ENCODE measurements around the gene WSCD2.
A peak's percentile ranks its signal among the peaks of the same experiment; 100 is the strongest.

The WSCD2 gene

DNA sequence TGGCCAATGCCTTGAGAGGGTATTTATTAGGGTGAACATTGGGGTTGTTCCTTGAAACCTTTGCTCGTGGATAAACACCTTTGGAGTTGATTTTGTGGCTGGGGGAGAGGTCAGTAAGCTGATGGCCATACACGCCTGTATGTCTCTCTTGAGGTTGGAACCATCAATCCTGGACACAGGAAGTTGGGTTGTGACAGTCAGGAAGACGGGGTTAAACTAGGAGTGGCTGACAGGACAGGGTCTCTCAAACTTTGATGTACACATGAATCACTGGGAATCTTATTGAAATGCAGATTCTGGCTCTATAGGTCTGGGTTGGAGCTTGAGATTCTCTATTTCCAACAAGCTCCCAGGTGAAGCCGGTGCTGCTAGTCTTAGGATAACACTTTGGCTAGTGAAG, 12.8 kb upstream of the WSCD2 start:
- no peak overlapping the region for H4K8ac ChIP-seq (ENCODE audit: low read depth, low read length)
- H3K18ac ChIP-seq (ENCODE audit: low read length) = no peak overlapping the region
- DNase-seq = no peak
- no peak overlapping the region for H3K4ac ChIP-seq (ENCODE audit: low read depth, low read length)
- no peak overlapping the region for H3K9ac ChIP-seq (ENCODE audit: low read length)
- no peak overlapping the region for H4K5ac ChIP-seq (ENCODE audit: low read length)
- H3K4me2 ChIP-seq (ENCODE audit: low read length) = no peak overlapping the region
- H3K27me3 ChIP-seq (ENCODE audit: insufficient read depth, low read length, poor library complexity) = no peaks in the 10 kb centered on the region
- H2BK120ac ChIP-seq (ENCODE audit: low read depth, low read length) = no peak overlapping the region
- no peaks in the 10 kb centered on the region for H3K79me1 ChIP-seq (ENCODE audit: low read length)
- H2BK15ac ChIP-seq (replicated peaks; ENCODE audit: low read depth) = no peak overlapping the region
- H3K4me3 ChIP-seq (ENCODE audit: low read length) = no peak overlapping the region
- no peak overlapping the region for H3K23ac ChIP-seq (ENCODE audit: low read length)
- WGBS (ENCODE audit: extremely low coverage, insufficient coverage, low lambda C conversion rate) = no CpG with 5 or more reads among the region's 4 CpGs
- no peak overlapping the region for H2AK5ac ChIP-seq (ENCODE audit: low read length)
- H3K79me2 ChIP-seq (ENCODE audit: control insufficient read depth, insufficient read depth, low read length) = no peaks in the 10 kb centered on the region
- H3K27ac ChIP-seq (ENCODE audit: low read depth, low read length) = no peak overlapping the region
- peaks cover 5% of the 10 kb centered on the region for H3K4me1 ChIP-seq (ENCODE audit: control insufficient read depth, low read depth, low read length)
- H2BK5ac ChIP-seq (ENCODE audit: low read length) = no peak overlapping the region
- H3K36me3 ChIP-seq (ENCODE audit: control insufficient read depth, insufficient read depth, low read length) = no peaks in the 10 kb centered on the region
- no peak overlapping the region for H3K56ac ChIP-seq (ENCODE audit: low read length)

DNA sequence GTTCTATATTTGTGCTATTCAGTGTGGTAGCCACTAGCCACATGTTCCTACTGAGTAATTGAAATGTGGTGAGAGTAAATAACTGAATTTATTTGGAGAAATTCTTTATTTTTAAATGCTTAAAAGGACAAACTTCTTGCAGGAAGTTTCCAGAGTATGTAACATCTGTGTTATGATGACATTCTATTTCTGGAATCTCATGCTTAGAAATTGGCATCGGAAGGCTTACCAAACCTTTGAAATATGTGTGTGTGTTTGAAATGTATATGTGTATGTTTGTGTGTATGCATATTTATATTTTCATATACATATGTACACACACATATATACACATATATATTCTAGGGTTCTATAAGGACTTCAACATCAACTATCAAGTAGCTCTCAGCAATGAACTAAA, 12.4 kb upstream of the WSCD2 start:
- H2BK5ac ChIP-seq (ENCODE audit: low read length) = no peak overlapping the region
- no peak overlapping the region for H3K4me3 ChIP-seq (ENCODE audit: low read length)
- H2BK120ac ChIP-seq (ENCODE audit: low read depth, low read length) = no peak overlapping the region
- no peak overlapping the region for H4K8ac ChIP-seq (ENCODE audit: low read depth, low read length)
- no peaks in the 10 kb centered on the region for H3K79me2 ChIP-seq (ENCODE audit: control insufficient read depth, insufficient read depth, low read length)
- no peak overlapping the region for H4K5ac ChIP-seq (ENCODE audit: low read length)
- H2AK5ac ChIP-seq (ENCODE audit: low read length) = no peak overlapping the region
- H3K18ac ChIP-seq (ENCODE audit: low read length) = no peak overlapping the region
- H3K27ac ChIP-seq (ENCODE audit: low read depth, low read length) = no peak overlapping the region
- no peak overlapping the region for H2BK15ac ChIP-seq (replicated peaks; ENCODE audit: low read depth)
- no peak for DNase-seq
- no peak overlapping the region for H3K4ac ChIP-seq (ENCODE audit: low read depth, low read length)
- H3K23ac ChIP-seq (ENCODE audit: low read length) = no peak overlapping the region
- no CpG with 5 or more reads among the region's 1 CpG for WGBS (ENCODE audit: extremely low coverage, insufficient coverage, low lambda C conversion rate)
- no peaks in the 10 kb centered on the region for H3K79me1 ChIP-seq (ENCODE audit: low read length)
- no peak overlapping the region for H3K9ac ChIP-seq (ENCODE audit: low read length)
- H3K36me3 ChIP-seq (ENCODE audit: control insufficient read depth, insufficient read depth, low read length) = no peaks in the 10 kb centered on the region
- H3K4me1 ChIP-seq (ENCODE audit: control insufficient read depth, low read depth, low read length) = peaks cover 5% of the 10 kb centered on the region
- H3K4me2 ChIP-seq (ENCODE audit: low read length) = no peak overlapping the region
- no peak overlapping the region for H3K56ac ChIP-seq (ENCODE audit: low read length)
- H3K27me3 ChIP-seq (ENCODE audit: insufficient read depth, low read length, poor library complexity) = no peaks in the 10 kb centered on the region

DNA sequence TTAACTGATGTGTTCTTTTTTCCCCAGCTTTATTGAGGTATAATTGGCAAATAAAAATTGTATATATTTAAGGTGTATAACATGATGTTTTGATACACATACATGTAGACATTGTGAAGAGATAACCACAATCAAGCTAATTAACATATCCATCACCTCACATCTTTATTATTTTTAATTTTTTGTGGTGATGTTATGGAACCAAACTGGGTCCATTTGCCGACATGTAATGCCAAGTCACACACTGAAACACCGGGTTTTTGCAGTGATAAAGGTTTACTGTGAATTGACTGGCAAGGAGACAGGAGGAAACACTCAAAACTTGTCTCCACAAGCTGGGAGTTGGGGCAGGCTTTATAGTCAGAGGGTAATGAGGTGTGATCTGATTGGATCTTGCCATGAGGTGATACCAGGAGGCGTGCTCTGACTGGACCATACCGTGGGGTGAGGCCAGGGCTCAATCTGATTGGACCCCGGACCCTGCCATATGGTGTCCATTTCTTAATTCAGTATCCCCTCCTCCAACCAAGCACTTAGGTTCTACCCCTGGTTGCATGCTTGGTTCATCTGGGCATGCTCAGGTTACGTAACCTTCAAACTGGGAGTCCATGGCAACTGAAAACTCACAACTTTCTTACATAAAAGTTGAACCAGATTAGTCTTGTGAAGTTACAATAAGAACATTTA, 11.8 kb upstream of the WSCD2 start:
- Histone ChIP-seq H2BK15ac (replicated peaks; ENCODE audit: low read depth) (no peak overlapping the region), H3K9ac (ENCODE audit: low read length) (no peak overlapping the region), H3K79me2 (ENCODE audit: control insufficient read depth, insufficient read depth, low read length) (no peaks in the 10 kb centered on the region), H4K5ac (ENCODE audit: low read length) (no peak overlapping the region), H2BK5ac (ENCODE audit: low read length) (no peak overlapping the region), H3K36me3 (ENCODE audit: control insufficient read depth, insufficient read depth, low read length) (no peaks in the 10 kb centered on the region), H3K27ac (ENCODE audit: low read depth, low read length) (no peak overlapping the region), H3K56ac (ENCODE audit: low read length) (no peak overlapping the region), H3K4me3 (ENCODE audit: low read length) (no peak overlapping the region), H2BK120ac (ENCODE audit: low read depth, low read length) (no peak overlapping the region), H3K4ac (ENCODE audit: low read depth, low read length) (no peak overlapping the region), H3K18ac (ENCODE audit: low read length) (no peak overlapping the region), H3K23ac (ENCODE audit: low read length) (no peak overlapping the region), H4K8ac (ENCODE audit: low read depth, low read length) (no peak overlapping the region), H2AK5ac (ENCODE audit: low read length) (no peak overlapping the region), H3K4me2 (ENCODE audit: low read length) (no peak overlapping the region), H3K79me1 (ENCODE audit: low read length) (no peaks in the 10 kb centered on the region), H3K4me1 (ENCODE audit: control insufficient read depth, low read depth, low read length) (peaks cover 5% of the 10 kb centered on the region), H3K27me3 (ENCODE audit: insufficient read depth, low read length, poor library complexity) (no peaks in the 10 kb centered on the region)
- DNase-seq = peak; percentile 75
- WGBS (ENCODE audit: extremely low coverage, insufficient coverage, low lambda C conversion rate) = no CpG with 5 or more reads among the region's 6 CpGs

DNA sequence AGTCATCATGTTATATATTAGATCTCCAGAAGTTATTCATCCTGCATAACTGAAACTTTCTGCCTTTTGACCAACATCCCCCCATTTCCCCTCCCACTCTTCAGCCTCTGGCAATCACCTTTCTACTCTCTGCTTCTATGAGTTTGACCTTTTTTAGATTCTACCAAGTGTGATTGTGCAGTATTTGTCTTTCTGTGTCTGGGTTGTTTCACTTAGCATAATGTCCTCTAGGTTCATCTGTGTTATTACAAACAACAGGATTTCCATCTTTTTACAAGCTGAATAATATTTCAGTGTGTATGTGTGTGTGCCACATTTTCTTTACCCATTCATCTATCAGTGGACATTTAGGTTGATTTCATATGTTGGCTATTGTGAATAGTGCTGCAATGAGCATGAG, 11.2 kb upstream of the WSCD2 start:
- Histone ChIP-seq H3K4me1 (ENCODE audit: control insufficient read depth, low read depth, low read length) (peaks cover 5% of the 10 kb centered on the region), H2AK5ac (ENCODE audit: low read length) (no peak overlapping the region), H3K4me3 (ENCODE audit: low read length) (no peak overlapping the region), H2BK120ac (ENCODE audit: low read depth, low read length) (no peak overlapping the region), H3K36me3 (ENCODE audit: control insufficient read depth, insufficient read depth, low read length) (no peaks in the 10 kb centered on the region), H3K18ac (ENCODE audit: low read length) (no peak overlapping the region), H3K79me2 (ENCODE audit: control insufficient read depth, insufficient read depth, low read length) (no peaks in the 10 kb centered on the region), H3K27ac (ENCODE audit: low read depth, low read length) (no peak overlapping the region), H3K23ac (ENCODE audit: low read length) (no peak overlapping the region), H3K56ac (ENCODE audit: low read length) (no peak overlapping the region), H3K9ac (ENCODE audit: low read length) (no peak overlapping the region), H3K27me3 (ENCODE audit: insufficient read depth, low read length, poor library complexity) (no peaks in the 10 kb centered on the region), H4K8ac (ENCODE audit: low read depth, low read length) (no peak overlapping the region), H3K79me1 (ENCODE audit: low read length) (no peaks in the 10 kb centered on the region), H3K4ac (ENCODE audit: low read depth, low read length) (no peak overlapping the region), H3K4me2 (ENCODE audit: low read length) (no peak overlapping the region), H2BK15ac (replicated peaks; ENCODE audit: low read depth) (no peak overlapping the region), H2BK5ac (ENCODE audit: low read length) (no peak overlapping the region), H4K5ac (ENCODE audit: low read length) (no peak overlapping the region)
- DNase-seq = no peak

DNA sequence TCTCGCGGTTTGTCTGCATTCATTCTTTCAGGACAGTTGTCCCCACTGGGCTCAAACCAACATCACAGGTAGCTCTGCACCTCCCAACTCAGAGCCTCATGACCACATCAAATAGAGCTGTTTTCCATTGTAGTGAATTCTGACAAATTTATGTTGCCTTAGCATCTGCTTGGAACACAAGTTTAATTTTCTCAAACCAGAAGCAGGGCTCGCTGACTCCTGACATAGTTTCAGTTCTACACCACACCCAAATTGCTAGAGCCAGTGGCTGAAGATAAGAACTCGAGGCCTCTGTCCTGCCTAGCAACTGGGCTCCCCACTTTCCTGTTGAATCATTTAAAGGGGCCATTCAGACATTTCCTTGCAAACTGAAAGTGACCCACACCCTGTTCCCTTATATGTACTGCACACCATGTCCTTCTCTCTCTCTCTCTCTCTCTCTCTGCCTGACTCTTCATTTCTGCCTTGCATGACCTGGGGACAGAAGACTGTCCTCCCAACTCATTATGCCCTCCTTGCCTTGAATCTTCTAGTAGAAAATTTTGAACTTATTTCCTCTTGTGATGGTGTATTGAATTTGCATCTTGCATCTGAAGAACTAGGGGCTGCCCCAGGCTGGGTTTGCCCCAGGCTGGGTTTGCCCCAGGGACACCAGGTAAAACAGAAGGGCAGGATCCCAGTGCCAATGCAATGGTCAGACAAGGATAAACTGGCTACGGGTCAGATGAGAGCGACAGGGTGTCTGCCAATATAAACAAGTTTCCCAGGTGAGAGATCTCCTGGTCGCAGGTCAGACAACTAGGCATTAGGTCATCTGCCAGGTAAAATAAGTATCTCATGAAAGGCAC, 9.7 kb upstream of the WSCD2 start:
- Histone ChIP-seq H3K36me3 (ENCODE audit: control insufficient read depth, insufficient read depth, low read length) (no peaks in the 10 kb centered on the region), H2AK5ac (ENCODE audit: low read length) (no peak overlapping the region), H3K4ac (ENCODE audit: low read depth, low read length) (no peak overlapping the region), H3K79me1 (ENCODE audit: low read length) (no peaks in the 10 kb centered on the region), H2BK120ac (ENCODE audit: low read depth, low read length) (no peak overlapping the region), H3K4me2 (ENCODE audit: low read length) (no peak overlapping the region), H3K9ac (ENCODE audit: low read length) (no peak overlapping the region), H3K79me2 (ENCODE audit: control insufficient read depth, insufficient read depth, low read length) (no peaks in the 10 kb centered on the region), H3K18ac (ENCODE audit: low read length) (no peak overlapping the region), H4K8ac (ENCODE audit: low read depth, low read length) (no peak overlapping the region), H2BK15ac (replicated peaks; ENCODE audit: low read depth) (no peak overlapping the region), H3K23ac (ENCODE audit: low read length) (no peak overlapping the region), H3K4me1 (ENCODE audit: control insufficient read depth, low read depth, low read length) (no peaks in the 10 kb centered on the region), H3K27ac (ENCODE audit: low read depth, low read length) (no peak overlapping the region), H3K27me3 (ENCODE audit: insufficient read depth, low read length, poor library complexity) (no peaks in the 10 kb centered on the region), H4K5ac (ENCODE audit: low read length) (no peak overlapping the region), H3K56ac (ENCODE audit: low read length) (no peak overlapping the region), H2BK5ac (ENCODE audit: low read length) (no peak overlapping the region), H3K4me3 (ENCODE audit: low read length) (no peak overlapping the region)
- no CpG with 5 or more reads among the region's 7 CpGs for WGBS (ENCODE audit: extremely low coverage, insufficient coverage, low lambda C conversion rate)
- no peak for DNase-seq

Data from mesendoderm (in vitro differentiated cells).